ENCODE data around the gene SERPINB5.
"Not testable (repeated sequence)": the region's sequence is repeated elsewhere in the genome, so short reads cannot be mapped to it uniquely, and the experiment has no call there.

SERPINB5 gene, protein sequence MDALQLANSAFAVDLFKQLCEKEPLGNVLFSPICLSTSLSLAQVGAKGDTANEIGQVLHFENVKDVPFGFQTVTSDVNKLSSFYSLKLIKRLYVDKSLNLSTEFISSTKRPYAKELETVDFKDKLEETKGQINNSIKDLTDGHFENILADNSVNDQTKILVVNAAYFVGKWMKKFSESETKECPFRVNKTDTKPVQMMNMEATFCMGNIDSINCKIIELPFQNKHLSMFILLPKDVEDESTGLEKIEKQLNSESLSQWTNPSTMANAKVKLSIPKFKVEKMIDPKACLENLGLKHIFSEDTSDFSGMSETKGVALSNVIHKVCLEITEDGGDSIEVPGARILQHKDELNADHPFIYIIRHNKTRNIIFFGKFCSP

GRCh38 chr18:63476668-63477067, at the start of gene SERPINB5:
Gene SERPINB5, plus strand, starts transcription at chr18:63476958. Its CDS starts 7,471 bp downstream, at chr18:63484429.
- DNase-seq = no peak

GRCh38 chr18:63427558-63427957, 49.2 kb upstream of the SERPINB5 start:
- no peak for DNase-seq

GRCh38 chr18:63430526-63430925, 46.2 kb upstream of the SERPINB5 start:
- no peak for DNase-seq

- no peak for DNase-seq
Observed at GRCh38 chr18:63431180-63431579, 45.6 kb upstream of the SERPINB5 start.

DNA sequence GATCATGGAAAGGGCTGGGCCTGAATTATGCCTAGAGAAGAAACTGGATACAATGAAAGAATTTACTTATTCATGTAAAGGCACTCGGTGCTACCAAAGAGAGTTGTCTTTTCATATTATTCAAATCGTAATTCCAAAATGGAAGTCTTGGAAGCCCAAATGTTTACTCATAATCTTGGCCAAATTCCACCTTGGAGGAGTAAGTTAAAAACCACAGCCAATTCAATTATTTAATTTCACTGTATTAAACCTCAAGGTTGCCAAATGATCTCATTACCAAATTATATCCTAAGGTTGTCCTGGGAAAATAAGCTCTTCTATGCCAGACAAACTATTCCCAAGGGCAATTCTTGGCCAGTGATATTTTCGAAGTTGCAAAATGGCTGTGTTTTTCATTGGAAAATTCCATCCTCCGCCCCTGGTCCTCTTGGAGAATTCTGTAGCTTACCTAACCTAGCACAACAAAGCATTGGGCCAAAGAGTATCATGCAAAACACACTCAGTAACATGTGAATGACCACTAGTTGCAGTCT, 43.4 kb upstream of the SERPINB5 start:
- DNase-seq = peak; percentile 89

DNA sequence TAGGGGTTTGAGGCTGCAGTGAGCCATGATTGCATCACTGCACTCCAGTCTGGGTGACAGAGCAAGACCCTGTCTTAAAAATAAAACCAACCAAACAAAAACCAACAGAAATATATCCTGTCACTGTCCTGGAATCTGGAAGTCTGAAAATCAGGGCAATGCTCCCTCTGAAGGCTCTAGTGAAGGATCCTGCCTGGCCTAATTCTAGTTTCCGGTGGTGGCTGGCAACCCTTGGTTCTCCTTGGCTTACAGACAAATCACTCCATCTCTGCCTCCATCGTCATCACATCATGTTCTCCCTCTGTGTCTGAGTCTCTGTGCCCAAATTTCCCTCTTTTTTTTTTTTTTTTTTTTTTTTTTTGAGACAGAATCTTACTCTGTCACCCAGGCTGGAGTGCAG, 38.6 kb upstream of the SERPINB5 start:
- no peak for DNase-seq

DNA sequence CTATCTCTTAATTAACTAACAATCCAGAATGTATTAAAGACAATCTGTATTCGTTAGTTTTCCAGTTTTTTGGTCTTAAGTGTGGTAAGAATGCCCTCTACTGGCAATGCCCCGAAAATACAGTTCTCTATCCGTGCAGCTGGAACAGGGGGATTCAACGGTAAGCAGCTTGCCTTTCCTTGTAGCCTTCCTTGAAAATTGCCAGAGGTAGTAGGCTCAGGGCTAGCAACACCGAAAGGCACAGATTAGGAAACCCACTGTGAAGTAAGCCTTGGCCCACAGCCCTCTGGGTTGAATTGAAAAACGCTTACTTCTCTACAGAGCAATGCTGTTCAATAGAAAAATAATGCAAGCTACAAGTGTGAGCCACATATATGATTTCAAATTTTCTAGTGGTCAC, 37.4 kb upstream of the SERPINB5 start:
- DNase-seq = peak; percentile 47

- DNase-seq = no peak
Observed at GRCh38 chr18:63440219-63440618, 36.5 kb upstream of the SERPINB5 start.

GRCh38 chr18:63440881-63441280, 35.9 kb upstream of the SERPINB5 start:
- no peak for DNase-seq

GRCh38 chr18:63443829-63444228, 32.9 kb upstream of the SERPINB5 start:
- DNase-seq = no peak

DNA sequence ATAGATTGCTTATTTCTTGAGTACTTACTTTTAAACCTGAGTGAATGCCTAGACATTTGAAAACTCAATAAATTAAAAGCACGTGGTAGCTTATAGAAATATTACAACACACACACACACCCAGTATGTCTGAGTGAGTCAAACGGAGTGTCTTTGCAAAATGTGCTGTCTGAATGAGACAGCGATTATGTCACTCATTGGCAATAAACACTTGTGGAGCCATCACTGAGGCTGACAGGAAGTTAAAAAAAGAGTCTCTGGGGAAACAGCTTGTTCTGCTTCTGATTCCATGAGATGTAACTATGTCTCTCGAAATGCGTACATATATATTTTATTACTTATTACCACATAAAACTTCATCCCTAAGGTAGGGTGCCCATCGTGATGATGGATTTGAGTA, 32.2 kb upstream of the SERPINB5 start:
- DNase-seq = no peak

DNA sequence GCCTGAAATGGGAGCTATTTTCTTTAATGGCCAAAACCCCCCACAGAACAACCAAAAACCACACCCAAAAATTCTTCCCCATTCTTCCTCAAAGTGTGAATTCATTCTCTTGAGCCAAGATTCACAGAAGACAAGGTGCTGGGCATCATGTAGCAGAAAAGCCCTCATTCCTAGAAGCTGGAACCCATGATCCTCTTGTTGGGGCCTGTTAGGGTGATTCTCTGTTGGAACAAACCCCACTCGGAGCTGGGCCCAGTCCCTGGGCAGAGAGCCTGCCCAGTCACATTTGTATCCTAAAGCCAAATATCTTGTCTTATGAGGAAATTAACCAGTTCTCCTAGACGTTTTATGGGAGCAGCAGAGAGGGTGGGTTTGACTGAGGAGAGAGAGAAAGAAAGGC, 31.7 kb upstream of the SERPINB5 start:
- DNase-seq = no peak

GRCh38 chr18:63446266-63446665, 30.5 kb upstream of the SERPINB5 start:
- no peak for DNase-seq

GRCh38 chr18:63447066-63447465, 29.7 kb upstream of the SERPINB5 start:
- DNase-seq = no peak

GRCh38 chr18:63449426-63449825, 27.3 kb upstream of the SERPINB5 start:
- DNase-seq = no peak

DNA sequence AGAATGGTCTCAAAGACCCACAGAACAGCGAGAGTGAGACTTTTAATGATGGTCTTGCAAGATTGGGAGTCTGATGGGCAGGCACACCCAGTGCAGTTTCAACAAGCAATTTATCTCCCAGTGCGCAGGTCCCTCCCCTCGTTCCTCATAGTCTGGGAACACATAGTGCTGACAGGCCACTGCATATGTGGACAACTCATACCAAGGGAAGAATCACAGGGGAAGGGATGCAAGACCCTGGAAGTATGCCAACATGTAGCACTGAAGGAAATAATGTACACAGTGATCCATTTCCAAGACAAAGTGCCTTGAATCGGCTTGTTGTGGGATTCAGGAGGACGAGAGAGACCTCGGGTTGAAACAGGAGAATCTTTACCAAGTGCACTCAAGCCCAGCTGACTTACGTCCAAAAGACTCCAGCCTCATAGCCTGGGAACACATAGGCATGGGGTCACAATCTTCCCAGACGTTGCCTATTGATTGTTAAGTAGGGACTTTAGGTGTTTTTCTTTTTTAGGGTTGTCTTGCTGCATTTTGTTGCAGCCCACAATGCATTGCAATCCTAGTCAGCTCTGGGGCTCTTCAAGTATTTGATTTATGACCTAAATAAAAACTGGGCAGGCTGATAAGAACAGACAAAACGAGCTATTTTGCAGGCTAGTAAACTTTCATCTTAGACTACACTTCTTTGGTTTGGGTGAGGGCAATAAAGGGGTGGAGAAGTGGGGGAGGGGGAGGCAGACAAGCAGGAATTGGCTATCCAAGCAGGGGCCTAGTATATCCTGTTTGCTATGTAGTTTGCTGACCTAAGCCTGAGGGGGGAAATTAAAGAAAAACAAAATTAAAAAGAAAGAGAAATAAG, 24.7 kb upstream of the SERPINB5 start:
- DNase-seq = no peak

DNA sequence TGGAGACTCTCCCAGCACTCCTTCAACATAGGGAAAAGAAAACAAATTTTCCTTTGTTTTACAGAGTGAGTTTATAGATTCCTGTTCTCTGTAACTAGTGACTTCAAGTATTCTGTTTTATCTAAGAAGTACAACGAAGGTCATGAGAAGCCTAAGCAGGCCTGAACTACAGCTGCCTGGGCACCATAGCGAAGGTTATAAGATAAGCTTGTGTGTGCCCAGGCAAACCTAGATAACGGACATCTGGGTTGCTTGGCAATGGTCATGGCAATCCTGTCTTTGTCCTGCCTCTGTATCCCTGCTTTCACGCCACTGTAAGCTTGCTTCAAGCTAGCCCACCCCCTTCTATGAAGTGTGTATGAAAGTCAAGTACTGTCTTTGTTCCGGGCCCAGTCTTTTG, 24.0 kb upstream of the SERPINB5 start:
- DNase-seq = not testable (repeated sequence)

- no peak for DNase-seq
Observed at GRCh38 chr18:63454497-63454896, 22.3 kb upstream of the SERPINB5 start.

GRCh38 chr18:63457977-63458376, 18.8 kb upstream of the SERPINB5 start:
- DNase-seq = no peak

DNA sequence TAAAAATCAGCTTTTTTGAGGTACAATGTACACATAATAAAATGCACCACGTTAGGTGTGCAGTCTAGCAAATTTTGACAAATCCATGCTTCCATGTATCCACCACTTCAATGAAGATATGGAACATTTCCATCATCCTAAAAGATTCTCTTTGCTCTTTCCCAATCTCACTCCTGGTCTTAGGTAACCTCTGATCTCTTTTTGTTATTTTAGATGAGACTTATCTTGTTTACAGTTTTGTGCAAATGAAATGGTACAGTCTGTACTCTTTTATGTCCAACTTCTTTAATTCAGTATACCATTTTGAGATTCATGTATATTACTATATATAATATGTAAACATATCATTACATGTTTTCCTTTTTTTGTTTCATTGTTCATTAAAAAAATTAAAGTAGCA, 16.3 kb upstream of the SERPINB5 start:
- no peak for DNase-seq

- no peak for DNase-seq
Observed at GRCh38 chr18:63464434-63464833, 12.3 kb upstream of the SERPINB5 start.

DNA sequence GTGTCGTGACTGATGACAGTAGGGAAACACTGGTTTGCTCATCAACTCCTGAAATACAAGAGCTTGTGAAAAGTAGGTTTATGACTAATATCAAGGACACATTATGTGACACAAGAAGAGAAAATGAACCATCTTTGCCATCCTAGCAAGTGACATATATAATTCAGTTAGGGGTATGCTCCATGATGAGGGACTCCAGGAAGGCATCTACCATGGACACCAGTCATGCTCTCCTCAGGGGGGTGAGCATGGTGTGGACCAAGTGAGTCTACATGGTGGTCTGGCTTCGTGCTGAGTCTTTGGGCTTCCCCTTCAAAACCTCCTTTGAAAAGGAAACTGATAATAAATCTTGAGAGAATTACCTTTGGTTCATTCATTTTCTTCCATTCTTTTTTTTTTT, 11.7 kb upstream of the SERPINB5 start:
- DNase-seq = no peak

DNA sequence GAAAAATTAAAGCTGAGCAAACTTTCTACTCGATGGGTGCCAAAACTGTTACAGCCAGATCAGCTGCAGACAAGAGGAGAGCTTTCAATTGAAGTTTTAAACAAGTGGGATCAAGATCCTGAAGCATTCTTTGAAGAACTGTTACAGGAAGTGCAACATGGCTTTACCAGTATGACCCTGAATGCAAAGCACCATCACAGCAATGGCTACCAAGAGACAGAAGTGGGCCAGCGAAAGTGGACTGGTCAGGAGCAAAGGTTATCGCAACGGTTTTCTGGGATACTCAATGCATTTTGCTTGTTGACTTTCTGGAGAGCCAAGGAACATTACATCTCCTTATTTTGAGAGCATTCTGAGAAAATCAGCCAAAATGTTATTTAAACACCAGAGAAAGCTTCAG, 9.1 kb upstream of the SERPINB5 start:
- DNase-seq = no peak

DNA sequence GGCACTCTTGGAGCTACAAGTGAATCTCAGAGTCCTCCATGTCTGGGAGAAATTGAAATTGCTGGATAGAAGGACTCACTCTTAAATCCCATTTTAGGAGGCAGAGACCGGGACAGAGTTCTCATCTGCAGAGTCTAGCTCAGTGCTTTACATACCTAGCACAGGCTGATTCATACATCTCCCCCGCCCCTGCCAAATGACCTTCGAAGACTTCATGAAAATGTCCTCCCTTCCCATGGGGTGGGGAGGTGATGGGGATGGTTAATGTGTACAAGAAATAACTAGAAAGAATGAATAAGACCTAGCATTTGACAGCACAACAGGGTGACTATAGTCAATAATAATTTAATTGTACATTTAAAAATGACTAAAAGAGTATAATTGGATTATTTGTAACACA, 8.2 kb upstream of the SERPINB5 start:
- no peak for DNase-seq
